IPS-NIHi7 (cell line): ENCODE data around the gene RIC8B.

Source experiments
- DNase-seq: peaks from one replicate; pipeline ENCODE4 v3.0.0; 2012; ENCODE audit warnings: mixed read lengths; ENCODE audit errors: extremely low spot score

RIC8B gene

DNA sequence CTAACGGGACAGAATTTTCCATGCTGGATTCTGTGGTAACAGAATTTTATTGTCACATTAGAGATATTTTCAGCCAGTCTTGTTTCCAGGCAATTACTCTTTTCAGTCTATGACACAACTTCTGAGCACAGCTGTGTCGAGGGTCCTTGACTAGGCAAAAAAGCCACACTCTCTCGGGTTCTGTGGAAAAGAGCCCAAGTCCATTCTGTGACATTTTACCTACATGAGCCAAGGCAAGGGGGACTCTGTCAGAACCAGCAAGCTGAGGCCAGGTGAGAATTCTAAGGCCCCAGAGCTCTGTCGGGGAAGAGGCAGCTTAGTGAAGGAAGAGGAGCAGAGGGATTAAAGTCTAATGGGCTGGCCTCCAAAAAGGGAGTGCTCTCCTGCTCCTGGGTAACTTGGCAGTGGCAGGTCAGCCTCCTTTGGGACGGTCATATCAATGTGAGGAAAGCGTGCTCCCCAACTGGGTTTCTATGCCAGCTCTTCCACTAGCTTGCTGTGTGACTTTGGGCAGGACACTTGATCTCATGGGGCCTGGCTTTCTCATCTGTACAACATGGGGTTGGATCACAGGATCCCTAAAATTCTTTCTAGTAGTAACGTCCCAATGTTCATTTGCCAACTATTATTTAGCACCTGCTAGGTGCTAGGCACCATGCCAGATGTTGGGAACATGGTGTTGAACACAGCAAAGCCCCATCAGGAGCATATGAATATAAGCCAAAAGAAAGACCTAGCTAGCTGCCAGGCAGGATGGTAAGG, 16.0 kb upstream of the RIC8B start:
- DNase-seq, result no peak

DNA sequence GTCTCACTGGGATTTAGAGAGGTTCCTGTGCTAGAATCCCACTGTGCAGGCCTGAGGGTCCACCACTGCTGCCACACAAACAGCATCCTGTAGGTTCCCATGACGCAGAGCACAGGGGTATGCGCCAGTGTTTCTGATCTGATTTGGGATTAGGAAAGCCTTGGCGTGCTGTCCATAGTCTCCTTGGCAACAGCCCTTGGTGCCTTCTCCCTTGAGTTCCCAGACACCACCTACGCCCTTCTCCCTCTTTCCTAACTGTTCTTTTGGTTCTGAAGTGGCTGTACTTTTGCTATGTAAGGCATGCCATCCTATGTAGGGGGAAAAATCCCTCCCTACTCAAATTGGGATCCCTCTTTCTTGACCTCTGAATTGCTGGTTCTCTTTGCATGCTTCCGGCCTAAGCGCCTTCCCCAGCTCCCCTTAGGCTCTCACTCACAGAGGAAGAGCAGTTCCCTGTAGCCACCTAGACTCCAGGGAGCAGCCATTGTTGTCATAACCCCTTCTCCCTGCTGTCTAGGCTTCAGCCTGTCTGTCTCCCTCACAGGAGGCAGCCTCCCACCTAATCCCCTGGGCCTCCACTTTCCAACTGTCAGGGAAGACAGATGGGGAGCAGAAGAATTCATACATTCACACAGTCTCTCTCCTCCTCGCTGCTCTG, 14.8 kb upstream of the RIC8B start:
- no peak for DNase-seq

DNA sequence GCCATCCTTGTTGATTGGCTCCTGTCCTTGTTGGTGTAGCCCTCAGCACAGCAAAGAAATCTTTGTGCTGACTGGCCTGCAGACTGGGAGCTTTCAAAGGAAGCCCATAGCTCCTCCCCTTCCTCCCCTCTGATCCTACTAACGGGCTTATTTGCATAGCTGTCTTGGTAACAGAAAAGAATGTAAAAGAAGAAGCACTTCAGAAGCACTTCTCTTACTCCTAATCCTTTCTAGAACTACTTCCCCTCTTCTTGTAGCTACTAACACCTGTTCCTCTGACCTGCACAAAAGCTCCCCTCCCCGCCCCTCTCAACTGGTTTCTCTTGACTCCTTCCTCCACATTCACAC, 14.3 kb upstream of the RIC8B start:
- DNase-seq, result peak; percentile 70

DNA sequence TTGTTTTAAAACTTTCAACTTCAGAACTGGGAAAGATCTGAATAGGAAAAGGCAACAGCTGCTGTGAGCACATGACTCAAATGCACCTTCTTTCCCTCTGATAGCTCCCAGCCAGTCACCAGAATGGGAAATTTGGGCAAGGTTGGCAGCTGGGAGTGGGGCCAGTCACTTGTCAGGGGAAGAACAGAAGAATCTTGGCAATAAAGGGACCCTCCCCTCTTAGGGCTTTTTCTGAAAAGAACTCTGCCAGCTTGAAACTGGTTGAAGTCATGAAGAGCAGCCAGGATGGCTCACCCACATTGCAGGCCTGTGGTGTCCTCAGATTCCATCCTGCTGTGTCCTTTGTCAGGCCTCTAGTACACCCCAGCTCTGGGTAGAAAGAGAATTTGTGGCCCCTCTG, 10.3 kb upstream of the RIC8B start:
- no peak for DNase-seq

DNA sequence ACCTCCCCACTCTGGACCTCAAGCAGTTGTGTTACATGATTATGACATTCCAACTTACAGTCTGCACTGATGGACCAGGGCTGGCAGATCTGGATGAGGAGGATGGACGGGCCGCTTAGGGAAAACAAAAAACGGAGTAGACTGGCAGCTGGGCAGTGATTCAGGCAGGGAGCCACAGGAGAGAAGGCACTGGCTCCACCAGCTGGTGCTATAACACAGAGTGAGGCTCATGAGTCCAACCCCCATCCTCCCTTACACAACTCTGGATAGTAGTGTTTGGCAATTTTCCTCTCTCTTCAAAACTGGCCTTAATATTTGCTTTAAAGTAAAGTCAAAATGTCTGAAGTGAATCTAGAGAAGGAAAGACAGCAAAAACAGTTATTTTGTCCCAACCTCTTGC, 9.7 kb upstream of the RIC8B start:
- no peak for DNase-seq

DNA sequence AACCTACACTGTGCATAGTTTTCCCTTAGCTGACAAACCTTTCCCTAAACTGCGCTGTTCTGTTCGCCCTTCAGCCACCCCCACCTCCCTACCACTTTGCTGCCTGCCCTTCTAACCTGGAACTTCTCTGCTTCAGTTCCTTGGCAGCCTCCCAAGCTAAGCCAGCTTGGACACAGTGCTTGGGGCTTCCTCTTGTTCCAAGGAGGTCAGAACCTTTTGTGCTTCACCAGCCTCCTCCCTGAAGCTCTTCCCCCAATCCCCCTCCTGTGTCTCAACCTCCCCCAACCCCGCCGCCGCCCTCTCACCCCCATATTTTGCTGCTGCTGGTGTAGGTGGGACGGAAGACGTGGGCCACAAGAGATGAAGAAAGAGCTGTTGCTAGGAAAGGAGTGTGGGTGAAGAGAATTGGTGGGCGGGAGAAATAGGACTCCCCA, 8.1 kb upstream of the RIC8B start:
- no peak for DNase-seq

DNA sequence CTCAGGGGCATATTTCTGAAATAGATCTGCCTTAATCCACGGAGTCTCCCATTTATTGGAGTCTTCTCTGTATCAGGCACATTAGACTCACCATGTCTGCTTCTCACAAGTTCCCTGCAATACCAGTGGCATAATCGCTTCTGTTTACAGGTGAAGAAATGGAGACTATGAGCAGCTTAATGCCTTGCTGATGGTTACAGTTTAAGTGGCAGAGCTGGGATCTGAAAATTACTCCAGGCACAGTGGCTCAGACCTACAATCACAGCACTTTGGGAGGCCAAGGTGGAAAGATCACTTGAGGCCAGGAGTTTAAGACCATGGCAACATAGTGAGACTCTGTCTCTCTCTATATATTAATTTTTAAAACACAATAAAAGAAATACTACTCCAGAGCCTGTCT, 7.3 kb upstream of the RIC8B start:
- no peak for DNase-seq

DNA sequence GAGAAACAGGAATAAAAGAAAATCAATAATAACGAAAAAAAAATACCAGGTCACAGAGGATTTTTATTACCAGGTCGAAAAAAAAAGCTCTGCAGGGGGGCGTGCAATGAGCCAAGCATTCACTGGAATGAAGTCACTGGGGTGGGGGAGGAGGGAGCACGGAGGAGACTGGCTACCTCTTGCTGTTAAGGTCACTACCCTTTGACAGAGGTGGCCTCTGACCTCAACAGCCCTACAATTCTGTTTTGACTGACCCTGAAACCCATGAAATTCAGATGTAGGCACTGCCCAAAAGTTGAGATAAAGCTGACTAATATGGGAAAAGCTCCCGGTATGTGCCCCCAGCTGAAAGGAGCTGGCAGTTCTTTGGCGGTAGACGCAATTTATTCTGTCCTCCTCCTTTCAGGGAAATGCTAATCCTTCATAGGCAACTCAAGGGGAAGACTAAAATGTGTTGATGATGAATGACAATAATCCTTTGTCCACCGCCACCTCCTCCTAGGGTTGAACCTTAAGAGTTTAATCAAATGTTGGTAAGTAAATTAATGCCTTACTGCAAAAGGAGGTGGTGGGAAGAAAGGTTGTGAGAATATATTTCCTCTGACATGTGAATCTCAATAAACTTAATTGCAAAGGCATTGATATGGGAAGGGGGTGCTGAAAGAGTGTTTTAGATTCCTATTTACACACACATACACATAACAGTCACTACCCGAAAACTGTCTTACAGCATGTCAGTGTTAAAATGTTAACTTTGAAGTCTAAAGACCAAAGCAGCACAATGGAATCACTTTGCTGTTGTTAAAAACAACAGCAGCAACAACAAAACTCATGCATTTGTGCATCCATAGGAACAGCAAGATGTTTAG, 6.3 kb upstream of the RIC8B start:
- peak; percentile 59 for DNase-seq

DNA sequence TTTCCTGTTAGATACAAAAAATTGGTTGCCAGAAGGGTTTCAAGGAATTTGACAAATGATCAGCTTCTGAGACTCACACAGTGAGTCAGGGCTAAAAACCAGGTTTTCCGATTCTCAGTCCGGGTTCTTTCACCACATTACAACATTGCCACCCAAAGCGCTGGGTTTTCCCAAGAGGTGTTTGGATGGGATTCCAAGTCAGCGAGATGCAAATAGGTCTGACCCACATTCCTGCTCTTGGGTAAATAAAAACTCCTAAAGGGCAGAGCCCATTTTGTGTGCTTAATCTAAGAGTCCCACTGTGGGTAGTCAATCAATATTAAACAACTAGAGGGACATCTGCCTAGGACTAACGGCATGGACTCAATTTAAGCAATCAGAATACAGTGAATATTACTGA, 5.4 kb upstream of the RIC8B start:
- peak; percentile 37 for DNase-seq

DNA sequence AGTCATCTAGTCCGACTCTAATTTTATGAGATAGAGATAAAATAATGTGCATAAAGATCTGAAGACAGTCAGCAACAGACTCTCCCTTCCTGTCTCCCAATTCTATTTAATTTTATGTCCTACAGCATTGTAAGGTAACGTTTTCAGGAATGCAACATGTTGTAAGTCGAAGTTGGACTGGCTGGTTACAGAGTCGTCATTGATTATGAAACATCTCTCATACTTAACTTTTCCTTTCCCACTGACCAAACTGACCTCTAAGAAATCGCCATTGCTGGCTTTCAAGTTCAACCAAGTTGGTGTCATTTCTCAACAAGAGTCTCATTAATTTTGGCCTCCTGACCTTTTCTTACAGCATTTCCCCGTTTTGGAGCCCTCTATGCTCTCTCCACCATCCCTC, 4.9 kb upstream of the RIC8B start:
- DNase-seq, result no peak

DNA sequence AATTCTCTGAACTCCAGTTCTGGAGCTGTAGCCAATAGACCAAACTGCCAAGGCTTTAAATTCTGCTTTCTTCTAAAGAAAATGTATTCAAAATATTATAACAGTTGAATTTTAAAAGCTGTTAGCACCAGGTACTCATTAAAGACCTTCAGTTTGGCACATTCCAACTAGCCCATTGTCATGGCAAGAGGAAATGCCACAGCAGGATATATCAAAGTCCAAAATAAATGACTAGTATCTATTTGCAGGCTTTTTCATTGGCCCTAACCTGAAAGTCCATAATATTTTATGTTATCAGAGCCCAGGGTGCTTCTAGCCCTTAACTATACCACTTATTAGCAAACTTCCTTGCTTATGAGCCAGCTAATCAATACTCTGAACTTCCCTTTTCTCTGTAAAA, 3.1 kb upstream of the RIC8B start:
- no peak for DNase-seq

DNA sequence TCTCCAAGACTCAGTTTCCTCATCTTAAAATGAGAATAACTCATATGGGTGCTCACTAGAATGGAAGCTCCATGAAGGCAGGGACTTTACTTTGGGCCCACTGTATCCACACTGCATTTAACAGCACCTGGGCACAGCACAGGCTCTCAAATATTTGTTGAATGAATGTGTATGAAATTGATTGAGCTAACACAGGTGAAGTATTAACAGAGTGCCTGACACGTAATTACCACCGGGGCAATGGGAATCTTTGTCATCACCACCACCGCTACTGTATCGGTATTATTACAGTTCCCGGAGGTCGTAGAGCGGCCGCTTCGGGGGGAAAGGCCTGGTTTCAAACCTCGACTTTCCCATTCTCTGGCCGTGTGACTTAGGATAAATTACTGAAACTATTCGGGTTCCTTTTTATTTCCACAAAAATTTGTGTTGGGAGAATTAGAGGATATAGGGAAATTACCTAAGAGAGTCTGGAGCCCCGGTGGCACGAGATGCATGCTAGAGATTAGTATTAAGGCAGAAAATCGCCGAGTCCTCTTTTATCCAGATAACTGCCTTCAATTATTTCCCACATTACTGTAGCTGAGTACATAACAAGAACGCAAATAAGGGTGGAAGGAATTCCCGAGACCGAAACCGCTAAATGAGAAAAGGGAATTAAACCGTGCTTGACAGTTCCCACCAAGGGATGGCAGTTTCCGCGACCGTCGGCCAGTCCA, 1.0 kb upstream of the RIC8B start:
- DNase-seq, result no peak

DNA sequence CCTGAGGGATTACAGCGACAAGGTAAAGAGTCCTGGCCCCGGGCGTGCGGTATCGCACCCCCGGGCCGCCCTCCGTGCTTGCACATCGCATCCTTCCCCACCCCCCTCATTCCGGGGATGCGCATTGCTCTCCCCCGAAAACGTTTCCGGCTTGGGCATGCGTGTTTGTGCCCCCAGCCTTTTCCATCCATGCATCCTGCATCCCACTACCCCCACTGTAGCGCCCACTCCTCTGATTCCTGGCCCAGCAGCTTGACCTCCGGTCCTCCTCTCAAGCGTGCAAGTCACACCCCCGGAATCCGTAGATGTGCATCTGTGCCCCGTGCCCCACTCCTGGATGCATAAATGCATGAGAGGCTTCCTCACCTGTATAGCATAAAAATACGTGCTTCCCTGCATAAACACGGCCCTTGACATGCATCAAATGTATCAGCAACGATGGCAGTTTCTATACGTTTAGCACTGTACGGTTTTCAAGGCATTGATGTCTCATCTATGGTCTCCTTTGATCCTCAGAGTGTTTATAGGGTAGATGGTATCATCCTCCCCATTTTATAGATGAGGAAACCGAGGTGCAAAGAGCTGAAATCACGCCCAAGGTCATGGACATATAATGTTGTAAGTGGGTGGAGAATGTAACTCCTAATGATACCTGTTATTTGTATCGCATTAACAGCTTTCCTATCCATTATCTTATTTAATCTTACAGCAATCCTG, 484 bp downstream of the RIC8B start:
- no peak for DNase-seq

DNA sequence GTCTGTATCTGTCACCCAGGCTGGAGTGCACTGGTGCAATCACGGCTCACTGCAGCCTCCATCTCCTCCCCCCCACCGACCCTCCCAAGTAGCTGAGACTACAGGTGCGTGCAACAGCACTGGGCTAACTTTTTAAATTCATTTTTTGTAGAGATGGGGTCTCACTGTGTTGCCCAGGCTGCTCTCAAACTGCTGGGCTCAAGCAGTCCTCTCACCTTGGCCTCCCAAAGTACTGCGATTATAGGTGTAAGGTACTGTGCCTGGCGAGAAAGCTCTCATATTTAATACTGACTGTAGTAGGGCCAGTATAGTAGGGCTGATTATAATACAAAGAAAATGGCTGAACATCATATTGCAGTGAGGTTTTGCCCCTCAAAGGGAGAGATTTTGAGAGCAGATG, 2.4 kb downstream of the RIC8B start:
- DNase-seq, result no peak

DNA sequence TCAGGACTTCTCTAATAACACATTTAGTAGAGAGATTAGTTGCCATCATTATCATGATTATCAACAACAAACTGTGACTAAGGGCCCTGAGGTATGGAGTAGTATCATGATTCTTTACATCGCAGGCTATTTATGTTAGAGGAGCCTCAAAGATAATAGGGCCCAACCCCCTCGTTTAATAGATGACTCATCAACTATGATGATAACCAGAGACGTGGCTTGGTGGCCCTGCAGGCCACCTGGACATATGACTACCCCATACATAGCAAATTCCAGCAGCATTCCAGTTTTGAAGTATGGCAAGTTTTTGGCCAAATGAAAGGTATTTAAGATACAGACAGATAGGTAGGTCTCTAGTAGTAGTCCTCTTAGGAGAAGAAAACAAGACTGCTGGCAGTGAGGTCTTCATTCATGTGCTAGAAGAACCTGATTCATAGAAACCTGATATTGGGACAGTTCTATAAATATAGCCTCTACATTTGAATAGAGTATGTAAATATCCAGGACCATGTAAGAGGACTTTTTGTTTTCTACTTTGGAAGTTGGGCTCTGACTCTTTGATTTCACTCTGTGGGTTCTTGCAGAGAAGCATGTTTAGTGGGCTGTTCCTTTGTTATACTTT, 5.6 kb downstream of the RIC8B start:
- no peak for DNase-seq

DNA sequence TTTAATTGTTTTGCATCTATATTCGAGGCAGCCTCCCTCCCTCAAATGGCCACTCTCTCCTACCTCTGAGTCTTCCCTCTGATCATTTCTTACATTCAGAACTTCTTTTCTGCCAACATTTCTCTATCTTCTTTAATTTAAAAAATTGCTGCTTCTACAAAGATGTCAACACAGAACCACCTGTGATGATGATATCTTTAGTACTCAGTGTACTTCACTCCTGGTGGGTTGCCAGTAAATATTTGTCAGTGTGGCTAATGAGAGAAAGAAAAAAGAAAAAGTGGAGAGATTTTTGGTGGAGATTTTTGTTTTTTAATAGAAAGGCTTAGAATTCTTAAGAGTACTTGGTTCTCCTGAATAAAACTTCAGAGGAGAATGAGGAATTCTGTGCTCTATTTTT, 8.1 kb downstream of the RIC8B start:
- no peak for DNase-seq

DNA sequence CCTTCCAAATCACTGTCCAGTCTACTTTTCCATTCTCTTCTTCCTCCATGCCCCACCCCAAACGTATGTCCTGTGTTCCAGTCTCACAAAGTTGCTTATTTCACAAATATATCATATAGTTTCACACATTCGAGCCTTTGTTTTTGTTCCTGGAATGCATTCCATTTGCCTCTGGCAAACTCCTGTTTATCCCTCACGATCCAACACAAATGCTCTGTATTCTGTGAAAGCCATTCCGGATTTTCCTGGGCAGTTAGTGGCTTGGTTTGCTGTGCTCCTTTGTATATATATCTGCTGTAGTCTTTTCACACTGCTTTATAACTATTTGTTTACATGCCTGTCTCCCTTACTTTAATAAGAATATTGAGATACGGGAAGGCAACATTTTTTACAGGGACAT, 9.0 kb downstream of the RIC8B start:
- no peak for DNase-seq

DNA sequence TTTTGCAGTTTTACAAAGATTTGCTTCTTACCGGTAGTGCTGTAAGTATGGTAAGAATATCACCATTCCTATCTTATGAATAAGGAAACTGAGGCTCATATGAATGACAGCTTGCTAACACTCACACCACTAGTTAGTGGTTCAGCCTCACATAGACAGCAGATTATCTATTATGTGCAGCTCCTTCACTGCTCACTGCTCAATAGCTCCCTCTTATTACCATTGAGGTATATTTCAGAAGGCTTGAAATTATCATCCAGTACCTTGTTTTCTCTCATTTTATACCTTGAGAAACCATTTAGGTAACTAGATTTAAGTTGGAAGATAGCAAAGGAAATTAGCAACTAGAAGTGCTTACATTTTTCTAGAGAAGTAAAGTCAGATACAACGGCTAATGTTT, 15.5 kb downstream of the RIC8B start:
- no peak for DNase-seq

DNA sequence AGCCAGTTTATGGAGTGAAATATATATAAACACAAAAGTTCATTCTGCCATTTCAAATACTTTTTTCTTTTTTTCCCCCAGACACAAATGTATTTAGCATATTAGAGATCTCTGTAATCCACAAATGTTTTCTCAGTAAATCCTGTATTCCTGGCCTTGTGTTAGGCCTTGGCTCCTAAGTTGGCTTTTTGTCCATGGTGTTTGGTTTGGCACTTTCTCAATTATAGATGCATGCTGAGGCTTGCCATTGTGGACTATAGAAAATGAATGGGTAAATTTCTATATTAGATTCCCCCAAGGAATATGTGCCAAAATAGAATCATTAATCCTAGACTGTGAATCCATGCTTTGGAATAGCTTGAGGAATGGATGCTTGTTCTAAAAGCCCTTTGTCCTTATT, 17.0 kb downstream of the RIC8B start:
- no peak for DNase-seq

DNA sequence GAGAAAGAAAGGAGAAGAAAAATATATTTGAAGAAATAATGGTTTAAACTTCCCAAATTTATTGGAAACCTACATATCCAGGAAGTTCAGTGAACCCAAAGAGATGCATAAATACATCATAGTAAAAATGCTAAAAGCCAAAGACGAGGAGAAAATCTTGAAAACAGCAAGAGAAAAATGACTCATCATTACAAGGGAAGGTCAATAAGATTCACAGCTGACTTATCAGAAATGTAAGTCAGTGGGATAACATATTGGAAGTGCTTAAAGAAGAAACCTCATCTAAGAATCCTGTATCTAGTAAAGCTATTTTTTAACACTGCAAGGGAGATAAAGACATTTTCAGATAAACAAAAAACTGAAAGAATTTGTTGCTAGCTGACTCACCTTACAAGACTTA, 19.9 kb downstream of the RIC8B start:
- DNase-seq, result no peak

DNA sequence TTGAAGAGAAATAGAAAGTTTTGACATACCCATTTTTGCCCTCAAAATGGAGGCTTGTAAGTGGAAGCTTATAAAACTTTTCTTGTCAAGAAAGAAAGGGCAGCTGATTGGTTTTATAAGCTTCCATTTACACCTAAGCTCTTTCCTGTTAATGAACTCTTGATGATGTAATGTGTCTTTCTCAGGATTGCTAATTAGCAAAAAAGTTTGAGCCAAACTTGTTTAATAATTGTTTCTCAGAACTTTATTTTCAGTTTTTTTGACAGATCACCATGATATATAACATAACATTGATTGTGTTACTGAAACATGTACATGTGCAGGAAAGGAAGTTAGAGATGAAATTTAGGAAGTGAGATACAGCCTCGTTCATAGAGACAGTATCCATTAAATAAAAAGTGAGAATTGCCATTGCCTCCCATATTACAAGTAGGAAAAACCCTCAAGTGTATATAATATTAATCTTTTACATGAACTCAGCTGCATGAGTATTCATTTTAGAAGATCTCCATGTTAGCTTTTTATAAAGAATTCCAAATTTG, 26.8 kb downstream of the RIC8B start:
- DNase-seq, result no peak
